IgD-negative memory B cell (primary cell): ENCODE measurements around the gene NOPCHAP1. TPM values are rescaled to one million over a fixed set of nuclear protein-coding genes. Genes with fewer than 3 reads are reported as not detected.
A peak's percentile ranks its signal among the peaks of the same experiment; 100 is the strongest.

Source experiments
- H3K27ac Mint-ChIP-seq, 3 donors: one replicate each; pipeline ENCODE4 v1.8.0; 2020 to 2022; ENCODE audit warnings: mild to moderate bottlenecking in 3 of 3, mixed read lengths in 3 of 3, moderate library complexity in 1 of 3
- H3K27me3 Mint-ChIP-seq: one replicate; pipeline ENCODE4 v1.8.0; 2021; ENCODE audit warnings: mixed read lengths
- H3K36me3 Mint-ChIP-seq: one replicate; pipeline ENCODE4 v1.8.0; 2020; ENCODE audit warnings: mild to moderate bottlenecking, mixed read lengths
- H3K4me1 Mint-ChIP-seq, 3 donors: one replicate each; pipeline ENCODE4 v1.8.0; 2020 to 2022; ENCODE audit warnings: mixed read lengths in 3 of 3, mild to moderate bottlenecking in 1 of 3
- H3K4me3 Mint-ChIP-seq, 4 donors: one replicate each; pipeline ENCODE4 v1.8.0; 2020 to 2022; ENCODE audit warnings: mild to moderate bottlenecking in 4 of 4, mixed read lengths in 4 of 4, moderate library complexity in 3 of 4
- H3K9me3 Mint-ChIP-seq, 3 donors: one replicate each; pipeline ENCODE4 v1.8.0; 2020 to 2021; ENCODE audit warnings: mixed read lengths in 3 of 3, mild to moderate bottlenecking in 1 of 3
- polyA plus RNA-seq: library from polyadenylated mRNA; unstranded; fragments of 300-500 nt; fragmentation: Illumina TruSeq; gene quantifications from one replicate; pipeline ENCODE4 v1.2.3, GENCODE V29; 2021

NOPCHAP1 gene
- polyA plus RNA-seq, 1 donor from 2014 or later = 14.9 TPM

DNA sequence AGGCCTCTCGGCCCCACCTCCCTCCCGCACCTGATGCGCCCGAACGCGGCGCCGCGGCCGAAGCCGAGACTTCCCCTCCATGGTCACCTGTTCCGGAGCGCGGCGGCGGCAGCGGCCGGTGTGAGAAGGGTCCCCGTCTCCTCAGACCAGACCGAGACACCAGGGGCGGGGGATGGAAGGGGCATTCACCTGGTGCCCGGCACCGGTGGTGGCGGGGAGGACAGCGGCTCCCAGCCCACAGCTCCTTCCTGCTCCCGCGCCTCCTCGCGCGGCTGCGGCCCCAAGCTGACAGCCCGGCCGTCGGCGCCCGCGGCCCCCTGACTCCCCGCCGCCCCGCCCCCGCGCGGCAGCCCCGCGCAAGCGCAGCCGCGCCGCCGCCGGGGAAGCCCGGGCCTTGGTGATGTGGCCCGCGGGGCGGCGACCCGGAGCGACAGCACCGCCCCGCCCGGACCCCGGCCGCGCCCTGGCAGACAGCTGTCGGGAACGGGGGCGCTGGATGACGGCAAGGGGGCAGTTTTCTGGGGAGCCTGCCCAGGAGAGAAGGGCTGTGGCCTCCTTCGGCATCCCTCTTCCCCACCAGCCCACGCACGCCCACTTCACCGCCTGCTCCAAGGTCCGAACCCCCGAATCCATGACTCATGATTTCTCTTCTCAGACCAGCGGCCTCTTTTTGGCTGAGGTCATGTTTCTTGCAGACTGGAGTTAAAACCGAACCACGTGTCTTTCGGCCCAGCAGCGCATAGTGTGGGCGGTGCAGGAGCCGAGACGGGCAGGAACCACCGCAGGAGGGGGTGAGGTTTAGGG, 27.9 kb upstream of the NOPCHAP1 start, which contains the start of gene SLC41A2:
Gene SLC41A2 (minus strand): TSS at position 290 of the 804 bp plus-strand sequence. CDS start 29,763 bp downstream, outside the sequence.
- H3K27ac Mint-ChIP-seq = peak within 1 kb of the TSS; percentile 93 to 99 (median 98)
- peak within 1 kb of the TSS; percentile 92 to 99 (median 96) for H3K4me3 Mint-ChIP-seq
- peaks cover 18 to 22% (median 22%) of the 10 kb centered on the region in 3 donors for H3K4me1 Mint-ChIP-seq
- H3K27me3 Mint-ChIP-seq = peaks cover 5% of the 10 kb centered on the region
- H3K36me3 Mint-ChIP-seq = no peaks in the 10 kb centered on the region
- no peaks in the 10 kb centered on the region for H3K9me3 Mint-ChIP-seq

DNA sequence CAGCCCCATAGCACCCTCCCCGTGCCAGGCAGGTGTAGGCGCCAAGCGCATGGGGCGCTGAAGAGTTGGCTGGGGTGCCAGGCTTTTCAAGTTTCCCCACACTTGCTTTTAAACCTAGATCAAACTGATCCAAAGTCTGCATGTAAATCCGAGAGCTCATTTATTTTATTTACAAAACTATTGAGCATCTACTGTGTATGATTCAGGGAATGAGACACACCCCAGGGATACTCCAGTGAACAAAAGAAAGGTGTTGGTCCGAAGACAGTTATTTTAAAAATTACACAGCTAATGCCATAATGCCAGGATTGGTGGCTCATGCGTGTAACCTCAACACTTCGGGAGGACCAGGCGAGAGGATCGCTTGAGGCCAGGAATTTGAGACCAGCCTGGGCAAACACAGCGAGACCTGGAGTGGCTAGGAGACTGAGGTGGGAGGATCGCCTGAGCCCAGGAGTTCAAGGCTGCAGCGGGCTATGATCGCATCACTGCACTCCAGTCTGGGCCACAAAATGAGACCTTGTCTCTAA, 27.2 kb upstream of the NOPCHAP1 start:
- H3K4me3 Mint-ChIP-seq = peak overlapping the region; percentile 92 to 99 (median 96)
- H3K4me1 Mint-ChIP-seq = peaks cover 18 to 22% (median 22%) of the 10 kb centered on the region in 3 donors
- no peaks in the 10 kb centered on the region for H3K9me3 Mint-ChIP-seq
- H3K27me3 Mint-ChIP-seq = peaks cover 11% of the 10 kb centered on the region
- peak overlapping the region; percentile 93 to 99 (median 98) for H3K27ac Mint-ChIP-seq
- H3K36me3 Mint-ChIP-seq = no peaks in the 10 kb centered on the region

DNA sequence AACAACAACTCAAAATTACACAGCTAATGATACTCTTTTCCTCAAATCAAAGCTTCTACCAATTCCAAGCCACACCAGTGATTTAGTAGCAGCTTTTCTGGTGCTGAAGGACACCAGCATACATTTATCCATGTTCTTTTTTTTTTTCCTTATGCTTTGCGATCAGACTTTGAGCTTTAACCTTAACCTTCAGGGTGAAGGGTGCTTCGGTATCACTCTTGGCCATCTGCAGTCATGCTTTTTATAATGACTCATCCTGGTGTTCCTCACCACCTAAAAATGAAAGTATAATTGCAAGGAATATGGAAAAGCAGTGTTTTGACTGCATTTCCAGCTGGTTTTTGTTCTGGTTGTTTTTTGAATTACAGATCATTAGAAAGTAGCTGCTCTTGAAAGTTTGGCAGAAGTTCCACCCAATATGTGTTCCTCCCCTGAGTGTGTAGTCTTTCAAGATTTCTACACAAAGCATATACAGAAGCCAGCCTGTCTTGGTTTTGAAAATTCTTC, 26.7 kb upstream of the NOPCHAP1 start:
- H3K27me3 Mint-ChIP-seq = peaks cover 12% of the 10 kb centered on the region
- peak overlapping the region in 2 of 3 donors; percentile 93 to 99 for H3K27ac Mint-ChIP-seq
- peaks cover 18 to 22% (median 22%) of the 10 kb centered on the region in 3 donors for H3K4me1 Mint-ChIP-seq
- H3K4me3 Mint-ChIP-seq = peak overlapping the region in 2 of 4 donors; percentile 92 to 99
- no peaks in the 10 kb centered on the region for H3K36me3 Mint-ChIP-seq
- H3K9me3 Mint-ChIP-seq = no peaks in the 10 kb centered on the region

DNA sequence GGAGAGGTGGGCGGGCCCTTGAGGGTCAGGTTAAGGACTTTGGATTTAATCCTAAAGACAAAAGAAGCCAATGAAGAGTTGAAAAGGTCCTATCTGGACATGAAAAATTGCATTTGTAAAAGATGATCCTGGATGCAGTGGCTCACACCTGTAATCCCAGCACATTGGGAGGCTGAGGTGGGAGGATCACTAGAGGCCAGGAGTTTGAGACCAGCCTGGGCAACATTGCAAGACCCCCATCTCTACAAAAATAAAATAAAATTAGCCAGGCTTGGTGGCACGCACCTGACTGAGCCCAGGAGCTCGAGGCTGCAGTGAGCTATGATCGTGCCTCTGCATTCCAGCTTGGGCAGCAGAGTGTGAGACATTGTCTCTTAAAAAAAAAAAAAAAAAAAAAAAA, 25.7 kb upstream of the NOPCHAP1 start:
- Mint-ChIP-seq H3K9me3 (no peaks in the 10 kb centered on the region), H3K27me3 (peaks cover 12% of the 10 kb centered on the region), H3K27ac (peak overlapping the region in 2 of 3 donors; percentile 4 to 36), H3K4me1 (peaks cover 18 to 25% (median 23%) of the 10 kb centered on the region in 3 donors), H3K4me3 (peak overlapping the region in 1 of 4 donors; percentile 6), H3K36me3 (no peaks in the 10 kb centered on the region)

DNA sequence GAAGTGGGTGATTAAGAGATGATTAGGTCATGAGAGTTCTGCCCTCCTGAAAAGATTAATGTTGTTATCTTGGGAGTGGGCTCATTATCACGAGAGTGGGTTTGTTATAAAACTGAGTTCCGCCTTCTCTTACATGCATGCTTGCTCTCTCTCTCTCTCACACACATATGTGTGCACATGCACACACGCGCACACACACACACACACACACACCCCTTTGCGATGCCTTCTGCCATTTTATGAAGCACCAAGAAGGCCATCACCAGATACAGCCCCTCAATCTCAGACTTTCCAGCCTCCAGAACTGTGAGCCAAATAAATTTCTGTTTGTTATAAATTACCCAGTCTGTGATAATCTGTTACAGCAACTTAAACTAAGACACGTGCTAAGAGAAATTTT, 22.4 kb upstream of the NOPCHAP1 start:
- H3K27me3 Mint-ChIP-seq = peaks cover 12% of the 10 kb centered on the region
- peaks cover 24 to 37% (median 34%) of the 10 kb centered on the region in 3 donors for H3K4me1 Mint-ChIP-seq
- no peak overlapping the region for H3K27ac Mint-ChIP-seq
- no peaks in the 10 kb centered on the region for H3K9me3 Mint-ChIP-seq
- H3K36me3 Mint-ChIP-seq = no peaks in the 10 kb centered on the region
- peak overlapping the region in 1 of 4 donors; percentile 51 for H3K4me3 Mint-ChIP-seq

DNA sequence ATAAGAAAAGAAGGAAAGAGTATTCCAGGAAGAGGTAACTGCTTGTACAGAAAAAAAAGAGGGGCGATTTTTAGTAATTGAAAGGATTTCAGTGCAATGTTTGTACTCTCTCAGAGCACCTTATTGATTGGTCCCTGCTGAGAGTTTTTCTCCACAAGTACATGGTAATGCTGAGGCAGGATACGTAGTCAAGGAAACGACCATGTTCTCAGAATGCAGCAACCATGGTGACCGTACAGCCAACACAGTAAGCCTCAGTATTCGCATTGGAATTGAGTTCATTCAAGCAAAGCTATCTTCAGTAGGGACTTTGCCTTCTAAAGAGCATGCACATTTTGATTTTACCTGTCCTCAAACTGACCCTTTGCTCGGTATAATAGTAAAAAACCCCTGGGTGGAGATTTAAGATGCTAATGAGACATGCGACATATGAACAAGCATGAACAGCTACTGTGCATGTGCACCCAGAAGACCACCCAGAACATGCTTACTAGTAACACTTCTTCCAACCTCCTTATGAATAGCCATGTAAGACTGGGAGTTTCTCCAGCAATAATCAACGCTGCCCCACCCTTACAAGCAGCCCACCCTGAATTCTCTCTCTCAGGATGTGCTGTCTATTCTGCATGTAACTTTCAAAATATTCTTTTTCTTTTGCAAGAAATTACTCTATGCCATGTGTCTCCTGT, 21.8 kb upstream of the NOPCHAP1 start:
- no peaks in the 10 kb centered on the region for H3K36me3 Mint-ChIP-seq
- no peaks in the 10 kb centered on the region for H3K9me3 Mint-ChIP-seq
- H3K27me3 Mint-ChIP-seq = peaks cover 12% of the 10 kb centered on the region
- H3K27ac Mint-ChIP-seq = peak overlapping the region in 1 of 3 donors; percentile 28
- peaks cover 19 to 34% (median 28%) of the 10 kb centered on the region in 3 donors for H3K4me1 Mint-ChIP-seq
- H3K4me3 Mint-ChIP-seq = no peak overlapping the region

DNA sequence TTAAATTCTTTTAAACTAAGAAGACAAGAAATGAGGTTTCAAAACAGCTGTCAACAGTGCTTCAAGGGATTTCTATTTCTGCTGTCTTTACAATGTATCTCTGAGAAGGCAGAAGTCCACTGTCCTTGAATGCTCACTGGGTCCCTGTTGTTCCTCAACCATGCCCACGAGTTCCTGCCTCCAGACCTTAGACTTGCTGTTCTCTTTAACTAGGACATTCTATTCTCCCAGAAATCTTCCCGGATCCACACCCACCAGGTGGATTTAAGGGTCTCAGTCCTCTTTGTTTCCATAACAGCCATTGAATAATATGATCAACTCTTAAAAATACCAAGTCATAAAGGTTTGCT, 21.3 kb upstream of the NOPCHAP1 start:
- Mint-ChIP-seq H3K27me3 (peaks cover 12% of the 10 kb centered on the region), H3K9me3 (no peaks in the 10 kb centered on the region), H3K4me1 (peaks cover 14 to 32% (median 24%) of the 10 kb centered on the region in 3 donors), H3K4me3 (no peak overlapping the region), H3K36me3 (no peaks in the 10 kb centered on the region), H3K27ac (peak overlapping the region in 1 of 3 donors; percentile 28)

DNA sequence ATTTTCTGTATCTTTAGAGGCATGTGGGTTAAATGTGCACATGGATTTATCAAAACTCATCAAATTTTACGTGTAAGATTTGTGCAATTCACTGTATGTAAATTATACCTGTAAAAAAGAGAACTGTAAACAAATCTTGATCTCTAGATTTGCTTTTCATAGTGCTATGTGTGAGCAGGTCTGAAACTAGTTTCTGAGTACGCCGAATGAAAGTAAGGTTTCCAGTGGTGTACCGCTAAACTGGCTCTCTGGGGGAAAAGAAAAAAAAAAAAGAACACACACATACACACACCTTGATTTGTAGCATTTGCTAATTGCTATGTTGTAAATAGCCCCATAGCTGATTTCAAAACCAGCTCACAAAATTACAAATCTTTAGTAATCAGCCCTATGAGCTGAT, 19.4 kb upstream of the NOPCHAP1 start:
- no peaks in the 10 kb centered on the region for H3K36me3 Mint-ChIP-seq
- no peaks in the 10 kb centered on the region for H3K9me3 Mint-ChIP-seq
- H3K4me3 Mint-ChIP-seq = peak overlapping the region; percentile 10 to 80 (median 50)
- H3K27ac Mint-ChIP-seq = peak overlapping the region; percentile 62 to 82 (median 71)
- peaks cover 12% of the 10 kb centered on the region for H3K27me3 Mint-ChIP-seq
- H3K4me1 Mint-ChIP-seq = peaks cover 12 to 30% (median 21%) of the 10 kb centered on the region in 3 donors

DNA sequence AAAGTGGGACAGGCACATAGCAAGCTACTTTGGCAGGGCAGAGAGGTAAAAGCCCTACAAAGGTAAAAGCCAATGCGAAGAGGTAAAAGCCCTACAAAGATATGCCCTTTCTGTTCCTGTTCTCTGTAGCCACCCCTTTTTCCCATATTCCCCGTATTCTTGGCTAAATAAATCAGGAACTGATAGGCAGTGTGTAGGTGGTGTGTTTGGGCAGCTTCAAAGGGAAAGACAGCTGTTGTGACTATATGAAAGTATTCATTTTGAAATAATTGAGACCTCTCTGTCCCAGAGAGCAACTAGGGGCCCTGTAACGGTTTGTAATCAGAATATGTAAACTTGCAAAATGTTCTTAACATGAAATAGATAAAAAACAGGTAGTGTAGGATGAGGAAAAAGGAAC, 16.8 kb upstream of the NOPCHAP1 start:
- Mint-ChIP-seq H3K4me3 (no peak overlapping the region), H3K36me3 (no peaks in the 10 kb centered on the region), H3K9me3 (no peaks in the 10 kb centered on the region), H3K27ac (peak overlapping the region in 1 of 3 donors; percentile 73), H3K27me3 (no peaks in the 10 kb centered on the region), H3K4me1 (peaks cover 12 to 30% (median 21%) of the 10 kb centered on the region in 3 donors)

DNA sequence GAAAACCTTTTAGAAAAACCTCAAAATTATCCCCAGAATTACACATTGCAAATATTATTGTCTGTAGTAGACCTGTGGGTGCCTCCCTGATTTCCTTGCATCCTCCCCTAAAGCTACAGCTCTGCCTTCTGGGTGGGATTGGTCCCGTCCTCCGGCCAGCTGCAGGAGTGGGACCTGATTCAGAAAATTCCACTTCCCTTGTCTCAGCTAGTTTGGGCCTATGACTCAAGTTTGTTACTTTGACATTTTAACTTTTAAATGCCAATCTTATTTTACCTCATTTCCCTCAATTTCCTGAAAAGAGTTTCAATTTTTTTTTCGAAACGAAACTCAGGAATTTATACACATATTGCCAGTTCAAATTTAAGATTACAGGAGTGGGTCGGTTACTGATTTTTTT, 14.8 kb upstream of the NOPCHAP1 start:
- no peak overlapping the region for H3K27ac Mint-ChIP-seq
- H3K4me3 Mint-ChIP-seq = no peak overlapping the region
- H3K4me1 Mint-ChIP-seq = peaks cover 16 to 28% (median 26%) of the 10 kb centered on the region in 3 donors
- no peaks in the 10 kb centered on the region for H3K9me3 Mint-ChIP-seq
- no peaks in the 10 kb centered on the region for H3K36me3 Mint-ChIP-seq
- no peaks in the 10 kb centered on the region for H3K27me3 Mint-ChIP-seq

DNA sequence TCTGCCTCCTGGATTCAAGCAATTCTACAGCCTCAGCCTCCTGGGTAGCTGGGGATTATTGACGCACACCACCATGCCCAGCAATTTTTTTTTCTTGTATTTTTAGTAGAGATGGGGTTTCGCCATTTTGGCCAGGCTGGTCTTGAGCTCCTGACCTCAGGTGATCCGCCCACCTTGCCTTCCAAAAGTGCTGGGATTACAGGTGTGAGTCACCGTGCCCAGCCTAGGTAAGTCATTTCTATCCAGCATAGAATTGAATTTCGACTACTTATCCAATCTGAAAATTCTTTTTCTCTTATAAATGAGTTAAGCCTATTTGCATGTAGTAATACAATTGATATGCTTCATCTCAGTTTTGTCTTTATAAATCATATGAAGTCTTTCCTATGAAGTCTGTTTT, 12.9 kb upstream of the NOPCHAP1 start:
- Mint-ChIP-seq H3K27me3 (no peaks in the 10 kb centered on the region), H3K36me3 (no peaks in the 10 kb centered on the region), H3K4me3 (no peak overlapping the region), H3K27ac (no peak overlapping the region), H3K4me1 (peaks cover 12 to 24% (median 23%) of the 10 kb centered on the region in 3 donors), H3K9me3 (no peaks in the 10 kb centered on the region)

DNA sequence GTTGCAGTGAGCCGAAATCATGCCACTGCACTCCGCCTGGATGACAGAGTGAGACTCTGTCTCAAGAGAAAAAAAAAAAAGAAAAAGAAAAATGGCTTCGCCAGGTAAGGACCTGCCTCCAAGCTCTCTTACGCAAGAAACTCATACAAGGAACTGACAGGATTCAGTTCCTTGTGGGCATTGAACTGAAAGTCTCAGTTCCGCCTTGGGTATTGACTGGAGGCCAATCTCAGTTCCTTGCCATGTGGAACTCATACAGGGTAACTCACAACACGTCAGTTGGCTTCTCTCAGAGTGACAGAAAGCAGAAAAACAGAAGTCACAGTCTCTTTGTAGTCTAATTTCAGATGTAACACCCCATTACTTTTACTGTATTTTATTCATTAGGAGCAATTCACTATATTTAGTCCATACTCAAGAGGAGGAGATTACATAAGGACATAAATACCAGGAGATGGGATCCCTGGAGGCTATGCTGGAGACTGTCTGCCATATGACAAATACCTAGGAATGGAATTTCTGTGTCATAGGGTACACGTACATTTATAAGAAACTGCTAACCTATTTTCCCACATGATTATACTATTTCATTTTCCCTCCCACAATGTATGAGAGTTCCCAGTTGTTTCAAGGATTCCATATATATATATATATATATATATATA, 11.4 kb upstream of the NOPCHAP1 start:
- Mint-ChIP-seq H3K36me3 (no peaks in the 10 kb centered on the region), H3K4me3 (peak overlapping the region in 3 of 4 donors; percentile 2 to 69 (median 30)), H3K27ac (peak overlapping the region; percentile 1 to 76 (median 35)), H3K4me1 (peaks cover 12 to 24% (median 12%) of the 10 kb centered on the region in 3 donors), H3K27me3 (no peaks in the 10 kb centered on the region), H3K9me3 (no peaks in the 10 kb centered on the region)

DNA sequence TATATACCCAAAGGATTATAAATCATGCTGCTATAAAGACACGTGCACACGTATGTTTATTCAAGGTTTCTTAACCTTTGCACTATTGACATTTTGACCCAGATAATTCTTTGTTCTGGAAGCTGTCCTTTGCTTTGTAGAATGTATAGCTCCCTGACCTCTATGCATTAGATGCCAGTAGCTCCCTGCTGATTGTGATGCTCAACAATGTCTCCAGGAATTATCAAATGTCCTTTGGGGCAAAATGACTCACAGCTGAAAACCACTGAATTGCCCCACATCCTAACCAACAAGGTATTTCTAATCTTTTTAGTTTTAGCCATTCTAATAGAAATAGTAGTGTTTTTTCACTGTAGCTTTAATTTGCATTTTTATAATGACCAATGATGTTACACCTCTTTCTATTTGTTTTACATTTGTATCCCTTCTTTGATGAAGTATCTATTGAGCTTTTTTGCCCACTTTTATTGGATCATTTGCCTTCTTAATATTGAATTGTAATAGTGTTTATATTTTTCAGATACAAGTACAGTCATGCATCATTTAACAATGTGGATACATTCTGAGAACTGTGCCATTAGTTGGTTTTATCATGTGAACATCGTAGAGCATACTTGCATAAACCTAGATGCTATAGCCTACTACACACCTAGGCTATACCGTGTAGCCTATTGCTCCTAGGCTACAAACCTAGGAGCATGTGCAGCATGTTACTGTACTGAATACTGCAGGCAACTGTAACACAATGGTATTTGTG, 10.4 kb upstream of the NOPCHAP1 start:
- no peaks in the 10 kb centered on the region for H3K36me3 Mint-ChIP-seq

DNA sequence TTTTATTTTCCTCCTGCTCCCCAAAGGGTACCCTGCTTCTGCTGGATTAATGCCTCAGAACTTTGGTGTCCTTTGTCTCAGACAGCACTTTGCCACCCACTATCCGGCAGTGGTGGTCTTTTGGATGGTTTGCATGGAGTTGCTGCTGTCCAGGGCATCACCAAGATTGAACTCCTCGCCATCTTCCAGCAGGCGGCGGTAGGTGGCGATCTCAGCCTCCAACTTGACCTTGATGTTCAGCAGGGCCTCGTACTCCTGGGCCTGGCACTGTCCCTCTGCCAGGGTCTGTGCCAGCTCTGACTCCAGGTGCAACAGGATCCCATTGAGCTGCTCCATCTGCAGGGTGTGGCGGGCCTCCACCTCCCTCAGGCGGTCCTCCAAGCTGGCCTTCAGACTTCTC, 9.4 kb upstream of the NOPCHAP1 start:
- Mint-ChIP-seq H3K9me3 (no peaks in the 10 kb centered on the region), H3K4me1 (peaks cover 12 to 24% (median 12%) of the 10 kb centered on the region in 3 donors), H3K27me3 (no peaks in the 10 kb centered on the region), H3K36me3 (no peaks in the 10 kb centered on the region), H3K27ac (no peak overlapping the region), H3K4me3 (peak overlapping the region in 1 of 4 donors; percentile 13)

More for the DNA sequence above, 10.4 kb upstream of the NOPCHAP1 start:
- H3K9me3 Mint-ChIP-seq = no peaks in the 10 kb centered on the region
- H3K27me3 Mint-ChIP-seq = no peaks in the 10 kb centered on the region
- H3K27ac Mint-ChIP-seq = no peak overlapping the region
- H3K4me3 Mint-ChIP-seq = no peak overlapping the region
- H3K4me1 Mint-ChIP-seq = peaks cover 12 to 24% (median 12%) of the 10 kb centered on the region in 3 donors
